Memory B cell (primary cell): ENCODE results near the gene MTNR1B.

ENCODE experiments used
- ATAC-seq: fragments of 150-1000 bp; cut with Tn5 transposase; 2 replicates; pipeline ENCODE4 v1.10.0; 2021; ENCODE audit warnings: low read depth, mild to moderate bottlenecking, moderate library complexity
- DNase-seq, 2 donors: peaks; one replicate each; pipeline ENCODE4 v3.0.0; 2022; ENCODE audit warnings: low spot score in 2 of 2
- H3K27ac Mint-ChIP-seq: one replicate; pipeline ENCODE4 v1.8.0; 2022; ENCODE audit warnings: mild to moderate bottlenecking, moderate library complexity, mixed read lengths
- H3K27me3 Mint-ChIP-seq: one replicate; pipeline ENCODE4 v1.8.0; 2022; ENCODE audit warnings: mixed read lengths
- H3K36me3 Mint-ChIP-seq: one replicate; pipeline ENCODE4 v1.8.0; 2022; ENCODE audit warnings: mild to moderate bottlenecking, mixed read lengths
- H3K4me1 Mint-ChIP-seq: one replicate; pipeline ENCODE4 v1.8.0; 2022; ENCODE audit warnings: mixed read lengths
- H3K4me3 Mint-ChIP-seq: one replicate; pipeline ENCODE4 v1.8.0; 2022; ENCODE audit warnings: mild to moderate bottlenecking, moderate library complexity, mixed read lengths
- H3K9me3 Mint-ChIP-seq: one replicate; pipeline ENCODE4 v1.8.0; 2022; ENCODE audit warnings: mixed read lengths

The MTNR1B gene

GRCh38 chr11:92964471-92964870, 5.0 kb upstream of the MTNR1B start:
- Mint-ChIP-seq H3K27ac (no peak overlapping the region), H3K27me3 (no peaks in the 10 kb centered on the region), H3K9me3 (peaks cover 1% of the 10 kb centered on the region), H3K4me3 (no peak overlapping the region), H3K4me1 (no peaks in the 10 kb centered on the region), H3K36me3 (no peaks in the 10 kb centered on the region)
- DNase-seq (no peak), ATAC-seq (no peak)

GRCh38 chr11:92965196-92965595, 4.3 kb upstream of the MTNR1B start:
- no peak overlapping the region for H3K27ac Mint-ChIP-seq
- H3K9me3 Mint-ChIP-seq = peaks cover 1% of the 10 kb centered on the region
- H3K36me3 Mint-ChIP-seq = no peaks in the 10 kb centered on the region
- H3K4me3 Mint-ChIP-seq = no peak overlapping the region
- ATAC-seq = no peak
- no peaks in the 10 kb centered on the region for H3K4me1 Mint-ChIP-seq
- peaks cover 2% of the 10 kb centered on the region for H3K27me3 Mint-ChIP-seq
- DNase-seq = no peak

- Mint-ChIP-seq H3K27me3 (peaks cover 2% of the 10 kb centered on the region), H3K27ac (no peak overlapping the region), H3K4me1 (no peaks in the 10 kb centered on the region), H3K4me3 (no peak overlapping the region), H3K36me3 (no peaks in the 10 kb centered on the region), H3K9me3 (peaks cover 1% of the 10 kb centered on the region)
- ATAC-seq (no peak), DNase-seq (no peak)
Observed at GRCh38 chr11:92967178-92967577, 2.3 kb upstream of the MTNR1B start.

GRCh38 chr11:92967867-92968266, 1.6 kb upstream of the MTNR1B start:
- no peaks in the 10 kb centered on the region for H3K4me1 Mint-ChIP-seq

GRCh38 chr11:92969293-92969633, 188 bp upstream of the MTNR1B start:
- ATAC-seq = no peak
- H3K27ac Mint-ChIP-seq = no peak overlapping the region
- no peak for DNase-seq
- no peak overlapping the region for H3K4me3 Mint-ChIP-seq
- peaks cover 1% of the 10 kb centered on the region for H3K9me3 Mint-ChIP-seq
- no peaks in the 10 kb centered on the region for H3K4me1 Mint-ChIP-seq
- H3K27me3 Mint-ChIP-seq = peaks cover 5% of the 10 kb centered on the region
- no peaks in the 10 kb centered on the region for H3K36me3 Mint-ChIP-seq

More at GRCh38 chr11:92967867-92968266, 1.6 kb upstream of the MTNR1B start:
- Mint-ChIP-seq H3K27ac (no peak overlapping the region), H3K27me3 (peaks cover 2% of the 10 kb centered on the region), H3K36me3 (no peaks in the 10 kb centered on the region), H3K4me3 (no peak overlapping the region), H3K9me3 (peaks cover 1% of the 10 kb centered on the region)
- ATAC-seq (no peak), DNase-seq (no peak)

GRCh38 chr11:92972248-92972647, 2.8 kb downstream of the MTNR1B start:
- Mint-ChIP-seq H3K27me3 (peaks cover 5% of the 10 kb centered on the region), H3K4me3 (no peak overlapping the region), H3K36me3 (no peaks in the 10 kb centered on the region), H3K9me3 (peaks cover 1% of the 10 kb centered on the region), H3K4me1 (no peaks in the 10 kb centered on the region), H3K27ac (no peak overlapping the region)
- no peak for DNase-seq
- ATAC-seq = no peak

GRCh38 chr11:92975285-92975684, 5.8 kb downstream of the MTNR1B start:
- DNase-seq (no peak), ATAC-seq (no peak)
- H3K9me3 Mint-ChIP-seq = no peaks in the 10 kb centered on the region
- no peaks in the 10 kb centered on the region for H3K4me1 Mint-ChIP-seq
- H3K27ac Mint-ChIP-seq = no peak overlapping the region
- no peak overlapping the region for H3K4me3 Mint-ChIP-seq
- peaks cover 3% of the 10 kb centered on the region for H3K27me3 Mint-ChIP-seq
- no peaks in the 10 kb centered on the region for H3K36me3 Mint-ChIP-seq

GRCh38 chr11:92976681-92977080, 7.2 kb downstream of the MTNR1B start:
- H3K4me3 Mint-ChIP-seq = no peak overlapping the region

GRCh38 chr11:92977401-92977800, 8.0 kb downstream of the MTNR1B start:
- H3K36me3 Mint-ChIP-seq = no peaks in the 10 kb centered on the region
- no peaks in the 10 kb centered on the region for H3K4me1 Mint-ChIP-seq
- H3K27me3 Mint-ChIP-seq = peaks cover 3% of the 10 kb centered on the region
- H3K4me3 Mint-ChIP-seq = no peak overlapping the region
- no peak overlapping the region for H3K27ac Mint-ChIP-seq
- H3K9me3 Mint-ChIP-seq = no peaks in the 10 kb centered on the region
- DNase-seq (no peak), ATAC-seq (no peak)

More at GRCh38 chr11:92976681-92977080, 7.2 kb downstream of the MTNR1B start:
- H3K27me3 Mint-ChIP-seq = peaks cover 3% of the 10 kb centered on the region
- H3K4me1 Mint-ChIP-seq = no peaks in the 10 kb centered on the region
- no peak overlapping the region for H3K27ac Mint-ChIP-seq
- no peak for DNase-seq
- H3K36me3 Mint-ChIP-seq = no peaks in the 10 kb centered on the region
- ATAC-seq = no peak
- H3K9me3 Mint-ChIP-seq = no peaks in the 10 kb centered on the region

- Mint-ChIP-seq H3K9me3 (no peaks in the 10 kb centered on the region), H3K27ac (no peak overlapping the region), H3K27me3 (peaks cover under 1% of the 10 kb centered on the region), H3K4me1 (no peaks in the 10 kb centered on the region), H3K4me3 (no peak overlapping the region), H3K36me3 (no peaks in the 10 kb centered on the region)
- no peak for DNase-seq
- ATAC-seq = no peak
Observed at GRCh38 chr11:92978271-92979111, 9.0 kb downstream of the MTNR1B start.

GRCh38 chr11:92979176-92979575, 9.7 kb downstream of the MTNR1B start:
- Mint-ChIP-seq H3K4me1 (no peaks in the 10 kb centered on the region), H3K4me3 (no peak overlapping the region), H3K27ac (no peak overlapping the region), H3K9me3 (no peaks in the 10 kb centered on the region), H3K27me3 (no peaks in the 10 kb centered on the region), H3K36me3 (no peaks in the 10 kb centered on the region)
- ATAC-seq (no peak), DNase-seq (no peak)

- DNase-seq (no peak), ATAC-seq (no peak)
- Mint-ChIP-seq H3K9me3 (no peaks in the 10 kb centered on the region), H3K4me3 (no peak overlapping the region), H3K36me3 (no peaks in the 10 kb centered on the region), H3K27me3 (no peaks in the 10 kb centered on the region), H3K27ac (no peak overlapping the region), H3K4me1 (no peaks in the 10 kb centered on the region)
Observed at GRCh38 chr11:92980312-92980711, 10.9 kb downstream of the MTNR1B start.

- Mint-ChIP-seq H3K4me1 (no peaks in the 10 kb centered on the region), H3K9me3 (no peaks in the 10 kb centered on the region), H3K27me3 (no peaks in the 10 kb centered on the region), H3K4me3 (no peak overlapping the region), H3K27ac (no peak overlapping the region), H3K36me3 (no peaks in the 10 kb centered on the region)
- ATAC-seq (no peak), DNase-seq (no peak)
Observed at GRCh38 chr11:92981508-92982043, 12.1 kb downstream of the MTNR1B start.

- H3K27ac Mint-ChIP-seq = no peak overlapping the region
- ATAC-seq = no peak
- no peak overlapping the region for H3K4me3 Mint-ChIP-seq
- DNase-seq = no peak
- H3K27me3 Mint-ChIP-seq = no peaks in the 10 kb centered on the region
- no peaks in the 10 kb centered on the region for H3K4me1 Mint-ChIP-seq
- no peaks in the 10 kb centered on the region for H3K36me3 Mint-ChIP-seq
- H3K9me3 Mint-ChIP-seq = peaks cover 4% of the 10 kb centered on the region
Observed at GRCh38 chr11:92986585-92986984, 17.1 kb downstream of the MTNR1B start.

- H3K36me3 Mint-ChIP-seq = no peaks in the 10 kb centered on the region
Observed at GRCh38 chr11:92993004-92993403, 23.6 kb downstream of the MTNR1B start.

More at GRCh38 chr11:92993004-92993403, 23.6 kb downstream of the MTNR1B start:
- Mint-ChIP-seq H3K27me3 (no peaks in the 10 kb centered on the region), H3K4me1 (no peaks in the 10 kb centered on the region), H3K9me3 (peaks cover 4% of the 10 kb centered on the region), H3K27ac (no peak overlapping the region), H3K4me3 (no peak overlapping the region)
- ATAC-seq = no peak
- DNase-seq = no peak
